ENCODE measurements around the gene UBE2H.

DNA sequence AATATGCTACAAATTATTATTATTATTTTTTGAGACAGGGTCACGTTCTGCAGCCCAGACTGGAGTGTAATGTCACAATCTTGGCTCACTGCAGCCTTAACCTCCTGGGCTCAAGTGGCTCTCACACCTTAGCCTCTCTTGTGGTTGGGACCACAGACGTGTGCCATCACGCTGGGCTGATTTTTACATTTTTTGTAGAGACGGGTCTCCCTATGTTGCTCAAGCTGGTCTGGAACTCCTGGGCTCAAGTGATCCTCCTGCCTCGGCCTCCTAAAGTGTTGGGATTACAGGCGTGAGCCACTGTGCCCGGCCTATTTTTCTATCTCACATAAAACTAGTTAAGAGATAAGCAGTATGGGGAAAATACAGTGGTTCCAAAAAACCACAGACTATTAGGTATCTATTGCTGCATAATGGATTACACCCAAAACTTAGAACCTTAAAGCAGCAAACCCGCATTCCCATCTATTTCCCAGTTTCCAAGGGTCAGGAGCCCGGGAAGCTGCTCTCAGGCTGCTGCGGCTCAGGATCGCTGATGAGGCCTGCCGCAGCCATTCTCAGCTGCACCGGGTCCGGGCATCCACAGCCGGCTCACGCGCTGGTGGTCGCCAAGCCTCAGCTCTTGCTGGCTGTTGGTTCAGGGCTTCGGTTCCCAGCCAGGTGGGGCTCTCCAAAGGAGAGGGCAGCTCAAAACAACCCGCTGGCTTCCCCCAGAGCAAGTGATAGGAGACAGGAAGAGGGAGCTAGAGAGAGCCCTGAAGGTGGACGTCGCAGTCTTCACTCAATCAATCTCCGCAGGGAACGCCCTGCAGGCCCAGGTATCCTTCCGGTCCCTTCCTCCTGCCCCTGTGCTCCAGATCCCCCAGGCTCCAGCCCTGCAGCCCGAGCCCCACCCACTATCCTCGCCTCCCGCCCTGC lies 128.2 kb downstream of the UBE2H start:
- TF ChIP-seq, protein P1, sequence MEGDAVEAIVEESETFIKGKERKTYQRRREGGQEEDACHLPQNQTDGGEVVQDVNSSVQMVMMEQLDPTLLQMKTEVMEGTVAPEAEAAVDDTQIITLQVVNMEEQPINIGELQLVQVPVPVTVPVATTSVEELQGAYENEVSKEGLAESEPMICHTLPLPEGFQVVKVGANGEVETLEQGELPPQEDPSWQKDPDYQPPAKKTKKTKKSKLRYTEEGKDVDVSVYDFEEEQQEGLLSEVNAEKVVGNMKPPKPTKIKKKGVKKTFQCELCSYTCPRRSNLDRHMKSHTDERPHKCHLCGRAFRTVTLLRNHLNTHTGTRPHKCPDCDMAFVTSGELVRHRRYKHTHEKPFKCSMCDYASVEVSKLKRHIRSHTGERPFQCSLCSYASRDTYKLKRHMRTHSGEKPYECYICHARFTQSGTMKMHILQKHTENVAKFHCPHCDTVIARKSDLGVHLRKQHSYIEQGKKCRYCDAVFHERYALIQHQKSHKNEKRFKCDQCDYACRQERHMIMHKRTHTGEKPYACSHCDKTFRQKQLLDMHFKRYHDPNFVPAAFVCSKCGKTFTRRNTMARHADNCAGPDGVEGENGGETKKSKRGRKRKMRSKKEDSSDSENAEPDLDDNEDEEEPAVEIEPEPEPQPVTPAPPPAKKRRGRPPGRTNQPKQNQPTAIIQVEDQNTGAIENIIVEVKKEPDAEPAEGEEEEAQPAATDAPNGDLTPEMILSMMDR (IDR thresholded peaks at IDR 0.05; ENCODE audit: low read depth, low read length), result peak; percentile 31
- TF ChIP-seq EZH2phosphoT487 (IDR thresholded peaks at IDR 0.05; ENCODE audit: low read depth), result no peak
